CD14-positive monocyte (primary cell): Measurements from ENCODE around the gene PDCD2L. TPM values are rescaled to one million over a fixed set of nuclear protein-coding genes. Genes with fewer than 3 reads are reported as not detected.
A peak's percentile ranks its signal among the peaks of the same experiment; 100 is the strongest.

Source experiments
- DNase-seq, 3 donors: peaks; one replicate each; pipeline ENCODE4 v3.0.0-alpha.2; 2011 to 2022
- H2AFZ ChIP-seq: 2 replicates; pipeline ENCODE4 v1.6.0; 2012; ENCODE audit warnings: mild to moderate bottlenecking, low read depth, low read length, inconsistent platforms; ENCODE audit not compliant: insufficient read depth, poor library complexity, severe bottlenecking
- H3K27ac ChIP-seq, 2 donors: 1 replicate in 1 of 2; 2 replicates in 1 of 2; pipeline ENCODE4 v1.5.1; 2012 to 2013; ENCODE audit warnings: low read length in 2 of 2, control low read depth in 1 of 2, inconsistent platforms in 1 of 2, low read depth in 1 of 2, mild to moderate bottlenecking in 1 of 2
- H3K27me3 ChIP-seq, 2 donors: one replicate each; pipeline versions ENCODE4 v1.6.0 to v1.6.1; 2011 to 2013; ENCODE audit warnings: low read length in 2 of 2; ENCODE audit not compliant: control insufficient read depth in 2 of 2, insufficient read depth in 2 of 2
- H3K36me3 ChIP-seq, 2 donors: replicated peaks in 1 of 2; 1 replicate in 1 of 2; 2 replicates in 1 of 2; pipeline versions ENCODE4 v1.5.1 to v1.6.1; 2012 to 2013; ENCODE audit warnings: low read length in 2 of 2, control low read depth in 1 of 2, inconsistent platforms in 1 of 2, mild to moderate bottlenecking in 1 of 2; ENCODE audit not compliant: insufficient read depth in 2 of 2, control insufficient read depth in 1 of 2
- H3K4me1 ChIP-seq, 2 donors: 1 replicate in 1 of 2; 2 replicates in 1 of 2; pipeline versions ENCODE4 v1.5.1 to v1.6.1; 2012 to 2013; ENCODE audit warnings: low read length in 2 of 2, control low read depth in 1 of 2, inconsistent platforms in 1 of 2, mild to moderate bottlenecking in 1 of 2, moderate library complexity in 1 of 2; ENCODE audit not compliant: insufficient read depth in 2 of 2, control insufficient read depth in 1 of 2
- H3K4me2 ChIP-seq: replicated peaks from 2 replicates; pipeline ENCODE3; 2012; ENCODE audit warnings: low read length, moderate library complexity, mild to moderate bottlenecking; ENCODE audit not compliant: poor library complexity, severe bottlenecking; ENCODE audit errors: extremely low read depth
- H3K4me3 ChIP-seq, 3 experiments: fragments of 200-600 bp in 1 of 3; sonication (generic) in 1 of 3; replicated peaks in 1 of 3; 1 replicate in 2 of 3; 2 replicates in 1 of 3; pipeline ENCODE4 v1.5.1; 2011 to 2013; ENCODE audit warnings: low read length in 3 of 3, mild to moderate bottlenecking in 3 of 3, control low read depth in 2 of 3, low read depth in 2 of 3, inconsistent platforms in 1 of 3, moderate library complexity in 1 of 3
- H3K79me2 ChIP-seq: 2 replicates; pipeline ENCODE4 v1.6.0; 2012; ENCODE audit warnings: mild to moderate bottlenecking, control low read depth, inconsistent platforms, low read length, moderate library complexity; ENCODE audit not compliant: insufficient read depth
- H3K9ac ChIP-seq: 2 replicates; pipeline ENCODE4 v1.6.0; 2017; ENCODE audit warnings: low read length, mild to moderate bottlenecking; ENCODE audit not compliant: insufficient read depth, poor library complexity, severe bottlenecking
- H3K9me3 ChIP-seq, 2 donors: replicated peaks in 1 of 2; 1 replicate in 1 of 2; 2 replicates in 1 of 2; pipeline versions ENCODE4 v1.5.1 to v1.6.1; 2012 to 2013; ENCODE audit warnings: low read length in 2 of 2, control low read depth in 1 of 2; ENCODE audit not compliant: control insufficient read depth in 1 of 2, insufficient read depth in 1 of 2
- H4K20me1 ChIP-seq: 2 replicates; pipeline ENCODE4 v1.6.0; 2012; ENCODE audit warnings: mild to moderate bottlenecking, low read length, control low read depth, moderate library complexity; ENCODE audit not compliant: insufficient read depth
- H3K27ac Mint-ChIP-seq, 7 donors: one replicate each; pipeline ENCODE4 v1.8.0; 2020; ENCODE audit warnings: mild to moderate bottlenecking in 7 of 7, mixed read lengths in 7 of 7, moderate library complexity in 6 of 7, inconsistent platforms in 2 of 7
- H3K27me3 Mint-ChIP-seq, 3 donors: one replicate each; pipeline ENCODE4 v1.8.0; 2021 to 2022; ENCODE audit warnings: low read depth in 3 of 3, mild to moderate bottlenecking in 3 of 3, mixed read lengths in 3 of 3, moderate library complexity in 3 of 3, inconsistent platforms in 1 of 3
- H3K36me3 Mint-ChIP-seq, 2 donors: one replicate each; pipeline ENCODE4 v1.8.0; 2020; ENCODE audit warnings: mixed read lengths in 2 of 2, inconsistent platforms in 1 of 2, mild to moderate bottlenecking in 1 of 2
- H3K4me1 Mint-ChIP-seq: one replicate; pipeline ENCODE4 v1.8.0; 2020; ENCODE audit warnings: mild to moderate bottlenecking, mixed read lengths
- H3K4me3 Mint-ChIP-seq, 2 donors: one replicate each; pipeline ENCODE4 v1.8.0; 2020; ENCODE audit warnings: mild to moderate bottlenecking in 2 of 2, mixed read lengths in 2 of 2, moderate library complexity in 1 of 2
- H3K9me3 Mint-ChIP-seq, 7 donors: one replicate each; pipeline ENCODE4 v1.8.0; 2020 to 2022; ENCODE audit warnings: mixed read lengths in 7 of 7, mild to moderate bottlenecking in 6 of 7, moderate library complexity in 6 of 7, inconsistent platforms in 2 of 7
- CTCF ChIP-seq: fragments of 200-600 bp; IDR thresholded peaks from one replicate; pipeline ENCODE4 v1.8.0; 2022; ENCODE audit warnings: antibody characterized with exemption, mild to moderate bottlenecking
- WGBS: methylation state at CpG from one replicate; pipeline ENCODE4 v1.1.5; 2013; ENCODE audit warnings: missing lambda C conversion rate; ENCODE audit not compliant: insufficient coverage; 5-methylcytosine and 5-hydroxymethylcytosine counted together
- intact Hi-C, 2 donors: fragments of 100-400 bp; cut with micrococcal nuclease; formaldehyde crosslinking; loops; one replicate each; pipeline versions ENCODE4 v1.15.0 to v1.15.1; 2023
- polyA plus RNA-seq, 3 donors: library from polyadenylated mRNA; depleted of rRNA in 1 of 3; unstranded in 2 of 3; stranded (reverse) in 1 of 3; fragments of 300-500 nt in 2 of 3; fragments of >200 nt in 1 of 3; fragmentation: Illumina TruSeq in 2 of 3; gene quantifications; 1 replicate in 2 of 3; 2 replicates in 1 of 3; pipeline ENCODE4 v1.2.3, GENCODE V29; 2012 to 2021

Gene PDCD2L
- polyA plus RNA-seq, 3 donors, result 3.1 to 5.0 (median 4.9) TPM

GRCh38 chr19:34431681-34432402, 27.6 kb downstream of the PDCD2L start:
- peaks cover 24% of the 10 kb centered on the region for H3K4me1 Mint-ChIP-seq
- DNase-seq, result no peak
- no peak overlapping the region for H3K27ac Mint-ChIP-seq
- H3K9me3 Mint-ChIP-seq, result no peaks in the 10 kb centered on the region
- Histone ChIP-seq H3K27ac (no peak overlapping the region), H3K79me2 (peaks cover 73% of the 10 kb centered on the region), H2AFZ (no peak overlapping the region), H3K9ac (no peak overlapping the region), H3K27me3 (no peaks in the 10 kb centered on the region), H3K36me3 (peaks cover 34 to 50% of the 10 kb centered on the region in 2 donors), H4K20me1 (peaks cover 61% of the 10 kb centered on the region), H3K4me3 (no peak overlapping the region), H3K9me3 (no peaks in the 10 kb centered on the region), H3K4me2 (no peak overlapping the region), H3K4me1 (peaks cover 18 to 31% of the 10 kb centered on the region in 2 donors)
- H3K36me3 Mint-ChIP-seq, result peaks cover 38 to 48% of the 10 kb centered on the region in 2 donors
- no peak for TF ChIP-seq CTCF
- no CpG with 5 or more reads among the region's 2 CpGs for WGBS
- intact Hi-C loops, result no loop called here
- no peak overlapping the region for H3K4me3 Mint-ChIP-seq
- H3K27me3 Mint-ChIP-seq, result peaks cover 0 to 2% (median 0%) of the 10 kb centered on the region in 3 donors

- H4K20me1 ChIP-seq, result peaks cover 61% of the 10 kb centered on the region
- peaks cover 78% of the 10 kb centered on the region for H3K79me2 ChIP-seq
- H3K27ac ChIP-seq, result no peak overlapping the region
- Mint-ChIP-seq H3K27me3 (peaks cover 0 to 2% (median 2%) of the 10 kb centered on the region in 3 donors), H3K9me3 (no peaks in the 10 kb centered on the region), H3K4me3 (no peak overlapping the region), H3K4me1 (peaks cover 22% of the 10 kb centered on the region), H3K36me3 (peaks cover 42 to 58% of the 10 kb centered on the region in 2 donors), H3K27ac (peak overlapping the region in 1 of 7 donors; percentile 58)
- WGBS, result 93% methylated on average over 3 of the region's 5 CpGs
- H2AFZ ChIP-seq, result no peak overlapping the region
- peaks cover 15 to 27% of the 10 kb centered on the region in 2 donors for H3K4me1 ChIP-seq
- no peak overlapping the region for H3K4me2 ChIP-seq
- H3K9ac ChIP-seq, result no peak overlapping the region
- H3K4me3 ChIP-seq, result no peak overlapping the region
- H3K9me3 ChIP-seq, result no peaks in the 10 kb centered on the region
- peaks cover 42 to 60% of the 10 kb centered on the region in 2 donors for H3K36me3 ChIP-seq
- H3K27me3 ChIP-seq, result no peaks in the 10 kb centered on the region
- intact Hi-C loops, result no loop called here
- no peak for TF ChIP-seq CTCF
- DNase-seq, result no peak
Observed at GRCh38 chr19:34432797-34433196, 28.6 kb downstream of the PDCD2L start.
